ENCODE measurements around the gene TTBK1.

The TTBK1 gene

DNA sequence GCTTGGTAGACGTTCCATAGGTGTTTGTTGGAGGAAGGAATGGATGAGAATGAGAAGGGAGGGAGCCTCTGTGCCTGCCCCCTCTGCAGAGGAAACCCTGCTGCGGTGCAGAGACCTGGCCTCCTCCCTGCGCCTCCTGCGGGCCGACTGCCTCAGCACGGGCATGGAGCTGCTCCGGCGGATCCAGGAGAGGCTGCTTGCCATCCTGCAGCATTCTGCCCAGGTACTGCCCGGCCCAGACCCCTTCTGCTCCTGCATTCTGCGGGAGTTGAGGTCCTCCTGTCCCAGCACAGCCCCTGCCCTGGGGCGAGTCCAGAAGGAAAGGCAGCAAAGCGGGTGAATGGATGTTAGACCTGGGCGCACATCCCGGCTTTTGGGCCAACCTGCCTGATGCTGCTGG, 20.1 kb upstream of the TTBK1 start:
- no peak for DNase-seq (ENCODE audit: low spot score)

DNA sequence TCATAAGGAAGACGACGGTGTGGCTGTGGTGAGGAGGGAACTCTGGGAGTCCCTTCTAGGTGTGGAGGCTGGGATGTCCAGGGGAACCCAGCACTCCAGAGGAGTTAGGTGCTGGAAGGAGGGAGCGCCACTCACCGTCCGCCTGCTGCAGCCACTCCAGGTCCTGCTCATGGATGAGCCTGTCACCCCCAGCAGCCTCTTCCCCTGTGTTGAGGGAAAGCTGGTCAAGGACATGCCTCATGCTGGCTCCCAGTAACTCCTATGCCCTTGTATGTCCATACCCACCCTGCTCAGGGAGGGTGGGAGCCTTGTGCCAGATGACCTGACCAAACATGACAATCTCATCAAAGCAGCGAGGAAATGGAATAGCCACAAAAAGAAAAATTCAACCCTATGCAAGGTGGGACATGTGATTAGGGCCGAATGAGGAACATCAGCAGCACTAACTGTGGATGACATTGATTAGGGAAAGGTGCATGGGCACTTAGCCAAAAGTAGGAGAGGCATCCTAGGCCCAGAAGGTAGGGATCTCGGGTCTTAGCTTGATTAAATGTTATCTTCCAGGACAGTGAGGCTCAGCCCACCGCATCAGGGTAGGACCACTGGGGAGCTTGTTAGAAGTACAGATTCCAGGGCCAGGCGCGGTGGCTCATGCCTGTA, 17.0 kb upstream of the TTBK1 start:
- DNase-seq (ENCODE audit: low spot score): no peak

DNA sequence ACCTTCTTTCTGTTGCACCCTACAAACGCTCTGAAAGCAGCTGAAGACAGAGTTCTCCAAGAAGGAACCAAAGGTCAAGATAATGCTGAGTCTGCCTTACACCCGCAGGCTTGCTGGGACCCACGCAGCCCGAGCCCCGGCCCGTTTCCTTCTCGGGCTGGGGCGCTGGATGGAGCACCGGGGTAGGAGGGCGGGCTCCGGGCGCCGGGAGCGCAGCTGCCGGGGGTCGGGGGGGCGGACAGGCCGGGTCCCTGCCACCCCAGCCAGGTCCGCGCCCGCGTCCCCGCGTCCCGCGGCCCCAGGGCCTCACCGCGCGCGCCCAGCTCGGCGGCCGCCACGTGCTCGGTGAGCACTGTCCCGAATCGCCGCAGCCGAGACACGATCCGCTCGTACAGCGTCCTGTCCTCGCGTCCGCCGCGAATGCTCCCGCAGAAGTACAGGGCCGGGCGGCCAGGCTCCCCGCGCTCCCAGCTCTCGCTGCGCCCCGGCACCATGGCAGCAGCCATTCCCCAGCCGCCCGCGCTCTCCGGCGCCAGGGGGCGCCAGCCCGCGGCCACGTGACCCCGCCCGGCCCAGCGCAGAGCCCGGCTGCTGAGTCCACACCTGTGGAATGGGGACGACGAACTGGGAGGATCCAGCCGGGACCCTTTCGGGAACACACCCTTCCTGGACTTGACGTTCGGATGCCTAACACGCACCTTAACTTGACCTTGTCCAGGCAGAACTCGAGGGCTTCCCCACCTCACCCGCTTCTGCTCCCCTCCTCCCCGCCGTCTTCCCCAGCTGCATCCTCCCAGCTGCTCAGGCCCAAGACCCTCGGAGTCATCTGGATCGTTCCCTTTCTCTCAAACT, 14.1 kb upstream of the TTBK1 start, which contains the start of gene DNPH1:
Gene DNPH1, minus strand, starts transcription at position 531 of the 852 bp plus-strand sequence. Its CDS starts 25 bp downstream, at position 506.
- peak; percentile 89 for DNase-seq (ENCODE audit: low spot score)

DNA sequence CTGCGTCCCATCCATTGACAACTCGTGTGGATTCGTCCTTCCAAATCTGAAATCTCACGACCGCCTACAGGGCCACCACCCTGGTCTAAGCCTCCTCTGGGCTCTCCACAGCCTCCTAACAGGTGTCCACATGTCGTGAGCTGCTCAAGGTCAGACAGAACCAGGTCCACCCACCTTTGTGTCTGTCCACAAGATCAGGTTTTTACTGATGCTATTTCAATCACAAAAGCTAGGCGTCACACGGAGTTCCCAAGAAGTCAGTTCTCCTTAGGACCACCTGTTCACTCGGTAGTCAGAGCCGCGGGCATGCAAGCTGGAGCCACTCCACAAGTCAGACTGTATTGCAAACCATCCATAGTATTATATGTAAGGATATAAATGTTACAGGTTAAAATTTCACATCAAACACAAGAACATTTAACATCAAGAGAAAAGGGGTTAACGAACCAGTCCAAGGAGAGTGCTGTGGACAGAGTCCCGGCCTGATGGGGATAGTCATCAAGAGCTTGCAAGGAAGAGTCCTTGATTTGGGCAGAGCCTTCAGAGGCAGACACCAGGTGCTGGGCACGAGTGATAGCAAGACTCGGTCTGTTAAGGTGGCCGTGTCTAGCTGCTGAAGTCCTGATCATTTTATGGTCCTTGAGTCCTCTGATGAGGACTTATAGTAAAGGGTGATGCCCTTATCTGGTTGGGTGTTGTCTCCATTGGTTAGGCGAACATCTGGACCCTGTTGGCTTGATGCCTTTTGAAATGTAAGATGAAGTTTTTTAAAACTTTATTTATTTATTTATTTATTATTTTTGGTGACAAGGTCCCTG, 13.3 kb upstream of the TTBK1 start:
- DNase-seq (ENCODE audit: low spot score): no peak

DNA sequence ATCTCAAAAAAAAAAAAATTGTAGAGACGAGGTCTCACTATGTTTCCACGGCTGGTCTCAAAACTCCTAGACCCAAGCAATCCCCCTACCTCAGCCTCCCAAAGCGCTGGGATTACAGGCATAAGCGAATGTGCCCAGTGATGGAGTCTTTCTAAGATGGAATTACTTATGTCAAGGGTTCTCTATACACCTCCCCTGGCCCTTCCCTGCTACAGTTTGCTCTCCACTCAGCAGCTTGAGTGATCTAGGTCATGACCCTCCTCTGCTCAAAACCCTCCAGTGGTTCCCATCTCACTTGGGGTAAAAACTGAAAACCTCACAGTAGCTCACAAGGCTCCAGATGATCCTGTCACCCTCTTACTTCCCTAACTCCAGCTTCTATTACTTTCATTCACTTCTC, 12.2 kb upstream of the TTBK1 start:
- DNase-seq (ENCODE audit: low spot score): no peak

DNA sequence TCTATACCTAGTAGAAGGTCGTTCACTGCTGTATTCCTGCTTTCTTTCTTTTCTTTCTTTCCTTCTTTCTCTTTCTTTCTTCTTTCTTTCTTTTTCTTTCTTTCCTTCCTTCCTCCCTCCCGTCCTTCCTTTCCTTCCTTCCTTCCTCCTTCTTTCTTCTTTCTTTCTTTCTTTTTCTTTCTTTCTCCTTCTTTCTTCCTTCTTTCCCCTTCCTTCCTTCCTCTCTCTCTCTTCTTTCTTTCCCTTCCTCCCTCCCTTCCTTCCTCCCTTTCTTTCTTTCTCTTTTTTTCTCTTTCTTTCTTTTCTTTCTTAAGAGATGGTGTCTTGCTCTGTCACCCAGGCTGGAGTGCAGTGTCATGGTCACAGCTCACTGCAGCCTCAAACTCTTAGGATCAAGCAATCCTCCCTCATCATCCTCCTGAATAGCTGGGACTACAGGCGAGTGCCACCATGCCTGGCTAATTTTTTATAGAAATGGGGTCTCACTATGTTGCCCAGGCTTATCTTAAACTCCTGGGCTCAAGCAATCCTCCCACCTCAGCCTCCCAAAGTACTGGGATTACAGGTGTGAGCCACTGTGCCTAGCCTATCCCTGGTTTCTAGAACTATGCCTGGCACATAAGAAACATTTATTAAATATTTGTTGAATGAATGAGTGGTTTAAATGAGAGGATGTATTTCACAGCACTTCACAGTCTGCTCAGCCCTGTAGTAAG, 11.4 kb upstream of the TTBK1 start:
- DNase-seq (ENCODE audit: low spot score): no peak

DNA sequence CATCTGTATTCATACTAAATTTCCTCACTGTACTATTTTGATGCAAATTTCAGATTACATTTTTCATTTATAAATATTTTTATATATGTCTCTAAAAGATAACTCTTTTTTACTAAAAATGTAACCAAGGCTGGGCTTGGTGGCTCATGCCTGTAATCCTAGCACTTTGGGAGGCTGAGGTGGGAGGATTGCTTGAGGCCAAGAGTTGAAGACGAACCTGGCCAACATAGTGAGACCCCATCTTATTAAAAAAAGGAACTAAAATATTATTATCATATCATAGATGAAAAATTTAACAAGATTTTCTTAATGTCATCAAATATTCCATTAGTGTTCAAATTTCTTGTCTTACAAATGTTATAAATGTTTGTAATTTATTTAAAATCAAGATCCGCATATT, 7.4 kb upstream of the TTBK1 start:
- no peak for DNase-seq (ENCODE audit: low spot score)

DNA sequence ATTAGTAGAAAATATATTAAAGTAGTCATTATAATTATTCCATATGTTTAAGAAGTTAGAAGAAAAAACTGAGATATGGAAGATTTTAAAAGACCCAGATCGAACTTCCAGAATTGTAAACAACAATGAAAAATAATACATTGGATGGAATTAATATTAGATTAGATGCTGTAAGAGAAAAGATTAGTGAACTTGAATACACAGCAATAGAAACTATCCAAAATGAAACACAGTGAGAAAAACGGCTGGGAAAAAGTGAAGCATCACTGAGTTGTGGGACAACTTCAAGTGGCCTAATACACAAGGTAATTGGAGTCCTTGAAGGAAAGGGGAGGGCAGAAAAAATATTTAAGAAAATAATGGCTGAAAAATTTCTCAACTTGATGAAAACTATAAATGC, 4.2 kb upstream of the TTBK1 start:
- no peak for DNase-seq (ENCODE audit: low spot score)

DNA sequence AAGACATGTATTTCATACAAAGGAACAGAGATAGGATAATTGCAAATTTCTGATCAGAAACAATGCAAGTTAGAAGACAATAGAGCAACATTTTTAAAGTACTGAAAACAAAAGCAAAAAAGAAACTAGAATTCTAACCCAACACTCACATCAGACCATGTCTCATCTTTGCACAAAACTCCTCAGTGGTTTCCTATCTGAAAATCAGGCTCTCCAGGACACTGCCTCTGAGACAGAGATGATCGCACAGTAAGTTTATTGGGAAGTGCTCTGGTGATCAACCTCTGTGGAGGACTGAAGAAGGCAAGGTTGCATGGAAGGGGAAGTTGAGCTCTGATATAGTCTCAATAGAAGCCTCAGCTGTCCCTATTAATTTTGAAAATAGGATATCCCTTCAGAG, 2.3 kb upstream of the TTBK1 start:
- no peak for DNase-seq (ENCODE audit: low spot score)

DNA sequence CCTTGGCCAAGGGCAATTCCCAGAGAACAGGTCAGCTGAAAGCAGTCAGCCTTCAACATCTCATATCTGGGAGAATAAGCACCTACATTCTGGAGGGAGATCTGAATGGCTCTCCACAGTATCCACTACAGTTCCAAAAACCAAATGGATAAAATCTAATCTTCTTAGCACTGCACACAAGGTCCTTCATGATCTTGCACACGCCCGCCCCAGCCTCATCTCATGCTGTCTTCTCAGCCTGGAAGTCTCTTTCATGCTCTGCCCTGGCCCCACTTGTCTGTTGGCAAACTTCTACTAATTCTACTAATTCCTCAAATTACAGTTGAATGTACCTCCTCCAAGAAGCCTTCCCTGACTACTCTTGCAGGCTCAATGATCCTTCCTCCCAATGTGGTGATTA, 1.8 kb upstream of the TTBK1 start:
- DNase-seq (ENCODE audit: low spot score): no peak

DNA sequence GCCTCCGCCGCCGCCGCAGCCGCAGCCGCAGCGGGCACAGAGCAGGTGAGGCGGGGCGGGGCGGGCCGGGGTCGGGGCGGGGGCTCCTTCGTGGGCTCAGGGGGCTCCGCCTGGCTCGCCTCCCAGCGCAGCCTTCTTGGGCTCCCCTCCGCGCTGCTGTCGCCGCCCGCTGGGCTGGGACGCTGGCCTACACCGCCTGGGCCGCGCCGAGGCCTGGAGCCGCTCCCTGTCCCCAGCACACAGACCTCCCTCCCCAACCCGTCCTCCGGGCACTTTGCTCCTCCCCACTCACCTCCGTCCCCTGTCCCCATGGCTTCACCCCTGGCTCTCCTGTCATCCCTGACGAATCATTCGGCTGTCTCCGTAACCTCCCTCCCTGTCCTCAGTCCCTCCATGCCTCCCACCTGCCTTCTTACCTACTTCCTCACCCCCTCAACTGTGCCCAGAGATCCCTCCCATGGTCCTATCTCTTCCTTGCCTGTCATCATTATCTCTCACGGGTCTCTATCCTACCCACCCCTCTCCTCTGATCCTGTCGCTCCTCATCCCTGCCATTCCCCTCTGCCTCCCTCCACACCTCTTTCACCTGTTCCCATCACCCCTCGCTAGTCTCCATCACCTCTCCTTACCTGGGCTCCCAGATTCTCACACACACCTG, 512 bp downstream of the TTBK1 start:
- no peak for DNase-seq (ENCODE audit: low spot score)

DNA sequence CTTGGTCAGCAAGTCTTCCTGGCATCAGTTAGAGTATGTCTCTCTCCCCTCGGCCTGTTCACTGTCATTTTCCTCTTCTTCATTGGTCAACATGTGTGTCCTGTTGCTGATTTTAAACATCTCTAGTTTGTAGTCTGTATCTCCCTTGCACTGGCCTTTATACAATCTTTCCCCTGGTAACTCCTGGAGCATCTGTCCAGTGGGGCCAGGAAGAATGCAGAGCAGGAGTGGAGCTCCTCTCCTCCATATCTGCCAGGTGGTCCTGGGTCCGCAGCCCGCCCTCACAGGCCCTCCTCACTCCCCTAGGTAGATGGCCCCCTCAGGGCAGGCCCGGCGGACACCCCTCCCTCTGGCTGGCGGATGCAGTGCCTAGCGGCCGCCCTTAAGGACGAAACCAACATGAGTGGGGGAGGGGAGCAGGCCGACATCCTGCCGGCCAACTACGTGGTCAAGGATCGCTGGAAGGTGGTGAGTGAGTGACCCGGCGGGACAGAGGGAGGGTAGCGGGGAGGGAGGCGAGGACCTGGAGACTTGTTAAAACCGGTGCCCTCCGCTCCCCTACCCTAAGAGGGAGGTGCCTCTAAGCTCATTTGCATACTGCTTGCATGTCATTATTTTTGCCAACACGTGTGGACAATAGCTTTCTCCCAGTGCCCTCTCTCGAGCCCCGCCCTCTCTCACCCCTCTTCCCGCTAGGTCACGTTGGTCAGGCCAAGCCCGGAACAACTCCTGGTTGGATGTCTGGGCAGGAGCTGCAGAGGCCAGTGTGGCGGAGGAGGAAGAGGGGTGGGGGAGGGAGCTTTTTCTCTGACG, 3.2 kb downstream of the TTBK1 start:
- DNase-seq (ENCODE audit: low spot score): no peak

DNA sequence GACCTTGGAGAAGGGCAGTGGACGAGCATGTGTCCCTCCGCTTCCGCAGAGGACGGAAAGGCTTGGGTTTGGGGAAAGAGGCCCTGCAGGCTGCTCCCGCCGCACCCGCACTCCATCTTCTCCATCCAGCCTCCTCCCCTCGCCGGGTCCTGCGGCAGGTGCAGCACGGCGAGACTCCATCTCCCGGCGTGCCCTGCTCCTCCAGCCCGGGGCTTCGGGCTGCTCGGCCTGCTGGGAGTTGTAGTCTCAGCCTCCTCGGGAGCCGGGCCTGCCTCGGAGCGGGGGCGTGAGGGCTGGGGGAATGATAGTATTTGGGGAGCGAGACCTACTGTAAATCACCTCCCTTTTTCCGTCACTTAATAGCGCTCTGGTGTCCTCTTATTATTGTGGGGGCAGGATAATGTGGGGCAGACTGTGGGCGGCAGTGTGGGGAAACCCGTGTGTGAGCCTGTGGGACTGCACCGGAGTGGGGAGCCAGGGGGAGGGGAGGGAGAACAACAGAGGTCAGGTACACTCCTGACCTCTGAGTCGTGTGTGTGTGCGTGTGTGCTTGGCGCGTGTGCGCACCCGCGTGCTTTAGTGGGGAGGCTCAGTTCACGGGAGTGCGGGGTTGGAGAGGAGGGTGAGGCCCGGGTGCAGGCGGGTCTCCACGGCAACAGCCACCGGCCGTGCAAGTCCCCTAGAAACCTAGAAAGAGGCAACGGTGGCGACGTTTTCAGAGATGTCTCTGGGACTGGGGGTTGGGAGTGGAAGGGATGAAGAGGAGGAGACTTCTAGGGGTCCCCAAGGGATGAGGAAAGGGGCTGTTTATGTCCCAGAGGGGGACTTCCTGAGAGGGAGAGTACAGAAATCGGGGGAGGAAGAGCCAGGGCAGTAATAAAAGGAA, 4.1 kb downstream of the TTBK1 start:
- peak; percentile 82 for DNase-seq (ENCODE audit: low spot score)

DNA sequence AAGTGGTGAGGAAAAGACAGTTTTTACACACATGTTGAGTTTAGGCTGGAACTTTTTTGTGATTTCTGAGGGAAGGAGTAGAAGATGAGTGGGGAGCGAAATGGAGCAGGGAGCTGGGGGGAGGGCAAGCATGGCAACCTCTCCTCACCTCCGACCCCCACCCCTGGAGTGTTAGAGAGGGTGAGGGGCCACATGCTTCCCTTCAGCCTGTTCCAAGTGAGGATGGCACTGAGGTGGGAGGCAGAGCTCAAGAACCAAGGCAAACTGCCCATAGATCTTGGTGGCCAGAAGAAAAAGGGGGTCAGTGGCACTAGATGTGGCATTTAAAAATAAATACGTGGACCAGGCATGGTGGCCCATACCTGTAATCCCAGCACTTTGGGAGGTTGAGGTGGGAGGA, 4.8 kb downstream of the TTBK1 start:
- no peak for DNase-seq (ENCODE audit: low spot score)

DNA sequence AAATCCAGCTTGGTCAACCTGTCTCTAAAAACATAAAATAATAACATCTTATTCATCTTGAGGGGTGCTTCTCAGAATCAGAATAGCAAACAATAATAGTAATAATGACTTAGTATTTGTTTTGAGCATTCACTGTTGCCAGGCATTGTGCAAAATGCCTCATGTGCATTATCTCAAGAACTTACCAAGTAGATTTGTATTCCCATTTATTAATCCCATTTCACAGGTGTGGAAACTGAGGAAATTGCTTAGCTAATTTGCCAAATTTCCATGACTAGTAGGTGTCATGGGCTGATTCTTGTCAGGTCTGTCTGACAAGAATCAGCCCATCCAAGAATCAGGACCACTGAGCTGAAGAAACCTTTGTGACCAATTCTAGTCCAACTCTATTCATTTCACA, 5.5 kb downstream of the TTBK1 start:
- DNase-seq (ENCODE audit: low spot score): no peak

DNA sequence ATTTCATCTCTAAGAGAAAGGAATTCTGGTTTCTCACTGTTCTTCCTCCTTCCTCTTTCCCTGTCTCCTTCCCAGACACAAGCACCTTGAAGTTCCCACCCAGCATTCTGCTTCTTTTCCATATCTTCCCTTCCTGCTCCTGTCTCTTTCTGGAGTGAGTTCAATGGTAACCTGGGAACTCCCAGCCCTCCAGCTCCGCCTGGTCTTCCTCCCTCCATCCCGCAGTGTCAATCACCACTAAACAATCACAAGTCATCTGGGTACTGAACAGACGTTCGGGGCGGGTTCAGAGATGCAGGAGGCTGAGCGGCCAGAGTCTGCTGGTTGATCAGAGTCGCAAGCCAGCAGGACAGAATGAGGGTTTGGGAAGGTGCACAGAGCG, 7.7 kb downstream of the TTBK1 start:
- DNase-seq (ENCODE audit: low spot score): no peak

DNA sequence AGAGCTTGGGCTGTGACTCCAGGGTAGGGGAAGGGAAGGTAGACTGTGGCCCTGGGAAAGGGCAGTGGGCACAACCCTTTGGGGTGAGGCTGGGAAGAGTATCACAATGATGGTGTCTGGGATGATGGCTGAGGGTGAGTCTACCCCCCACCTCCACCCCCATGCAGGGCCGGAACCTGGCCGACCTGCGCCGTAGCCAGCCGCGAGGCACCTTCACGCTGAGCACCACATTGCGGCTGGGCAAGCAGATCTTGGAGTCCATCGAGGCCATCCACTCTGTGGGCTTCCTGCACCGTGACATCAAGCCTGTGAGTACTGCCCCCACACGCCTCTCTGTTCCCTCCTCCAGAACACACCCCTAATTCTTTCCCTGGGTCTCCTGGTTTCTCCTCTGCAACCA, 10.1 kb downstream of the TTBK1 start:
- DNase-seq (ENCODE audit: low spot score): no peak

DNA sequence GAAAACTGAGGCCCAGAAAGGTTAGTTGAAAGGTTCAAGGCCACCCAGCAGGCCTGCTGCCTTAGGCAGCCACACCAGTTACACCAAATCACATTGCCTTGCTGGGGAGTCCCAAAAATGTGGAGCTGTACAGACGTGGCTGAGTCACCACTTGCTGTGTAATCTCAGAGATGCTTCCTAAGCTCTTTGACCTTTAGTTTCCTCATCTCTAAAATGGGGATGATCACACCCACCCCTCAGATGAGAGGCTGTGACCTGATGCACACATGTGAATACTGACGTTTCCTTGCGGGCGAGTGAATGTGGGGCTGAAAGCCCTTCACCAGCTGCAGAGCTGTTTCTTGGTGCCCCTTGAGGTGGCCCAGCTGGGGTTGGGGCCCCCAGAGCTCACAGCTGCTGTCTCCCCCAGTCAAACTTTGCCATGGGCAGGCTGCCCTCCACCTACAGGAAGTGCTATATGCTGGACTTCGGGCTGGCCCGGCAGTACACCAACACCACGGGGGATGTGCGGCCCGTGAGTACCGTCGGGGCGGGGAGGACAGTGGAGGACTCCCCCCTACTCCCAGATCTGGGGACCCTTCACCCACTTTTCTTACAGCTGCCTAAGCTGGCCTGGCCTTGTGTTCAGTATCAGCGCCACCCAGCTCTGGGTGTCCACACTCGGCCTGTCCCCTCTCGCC, 11.0 kb downstream of the TTBK1 start:
- no peak for DNase-seq (ENCODE audit: low spot score)

DNA sequence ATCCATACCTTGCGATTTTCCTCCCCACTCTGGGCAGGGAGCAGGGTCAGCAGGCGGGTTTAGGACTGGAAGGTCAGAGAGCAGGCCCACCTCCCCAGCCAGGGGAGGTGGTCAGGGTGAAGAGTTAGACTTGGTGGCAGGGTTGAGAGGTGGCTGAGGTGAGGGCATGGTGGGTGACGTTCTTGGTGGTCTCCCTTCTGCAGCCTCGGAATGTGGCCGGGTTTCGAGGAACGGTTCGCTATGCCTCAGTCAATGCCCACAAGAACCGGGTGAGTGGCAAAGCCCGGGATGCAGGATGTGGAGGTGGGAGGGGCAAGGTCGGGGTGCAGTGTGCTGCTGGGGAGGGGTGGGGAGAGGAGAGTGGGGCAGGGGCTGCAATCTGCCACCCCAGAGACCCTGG, 11.6 kb downstream of the TTBK1 start:
- DNase-seq (ENCODE audit: low spot score): no peak
